ENCODE measurements around the gene VCL. TPM values are rescaled to one million over a fixed set of nuclear protein-coding genes. Genes with fewer than 3 reads are reported as not detected.

Gene VCL
- polyA plus RNA-seq, 1 donor from 2014 or later: 11.2 TPM

- Histone ChIP-seq H2AFZ (ENCODE audit: low read depth, low read length) (no peak overlapping the region), H3K4me3 (ENCODE audit: low read length) (no peak overlapping the region), H3K4me2 (ENCODE audit: low read length) (no peak overlapping the region), H3K9me2 (ENCODE audit: insufficient read depth, low read length) (no peaks in the 10 kb centered on the region), H3K27ac (ENCODE audit: low read length) (no peak overlapping the region), H3K9ac (ENCODE audit: low read length) (no peak overlapping the region), H4K20me1 (ENCODE audit: insufficient read depth) (no peaks in the 10 kb centered on the region), H3F3A (ENCODE audit: insufficient read depth, low read length, poor library complexity, severe bottlenecking) (no peaks in the 10 kb centered on the region), H3K36me3 (ENCODE audit: insufficient read depth, low read length) (no peaks in the 10 kb centered on the region), H3K27me3 (ENCODE audit: insufficient read depth, low read depth, low read length) (no peaks in the 10 kb centered on the region), H3K79me2 (replicated peaks; ENCODE audit: insufficient read depth, low read length) (no peaks in the 10 kb centered on the region), H3K9me3 (ENCODE audit: low read length) (no peaks in the 10 kb centered on the region)
- TF ChIP-seq TAF1 (IDR thresholded peaks at IDR 0.05; ENCODE audit: low read depth) (no peak), MXI1 (conservative IDR thresholded peaks at IDR 0.05; ENCODE audit: poor library complexity, severe bottlenecking) (no peak), REST (IDR thresholded peaks at IDR 0.05; ENCODE audit: borderline replicate concordance) (no peak), POLR2AphosphoS5 (IDR thresholded peaks at IDR 0.05) (no peak), RAD21 (conservative IDR thresholded peaks at IDR 0.05) (no peak), EP300 (conservative IDR thresholded peaks at IDR 0.05; ENCODE audit: poor library complexity, severe bottlenecking) (no peak)
Observed at GRCh38 chr10:74075906-74076305, 78.0 kb downstream of the VCL start.

- Histone ChIP-seq H4K20me1 (ENCODE audit: insufficient read depth) (no peaks in the 10 kb centered on the region), H3K36me3 (ENCODE audit: insufficient read depth, low read length) (no peaks in the 10 kb centered on the region), H3K9ac (ENCODE audit: low read length) (no peak overlapping the region), H3F3A (ENCODE audit: insufficient read depth, low read length, poor library complexity, severe bottlenecking) (no peaks in the 10 kb centered on the region), H3K9me3 (ENCODE audit: low read length) (no peaks in the 10 kb centered on the region), H3K27ac (ENCODE audit: low read length) (no peak overlapping the region), H3K79me2 (replicated peaks; ENCODE audit: insufficient read depth, low read length) (no peaks in the 10 kb centered on the region), H3K4me3 (ENCODE audit: low read length) (no peak overlapping the region), H3K9me2 (ENCODE audit: insufficient read depth, low read length) (no peaks in the 10 kb centered on the region), H3K4me2 (ENCODE audit: low read length) (no peak overlapping the region), H2AFZ (ENCODE audit: low read depth, low read length) (no peak overlapping the region), H3K27me3 (ENCODE audit: insufficient read depth, low read depth, low read length) (no peaks in the 10 kb centered on the region)
- TF ChIP-seq EZH2 (IDR thresholded peaks at IDR 0.05; ENCODE audit: borderline replicate concordance, insufficient read depth, low read length, poor library complexity, severe bottlenecking): no peak
- TF ChIP-seq CTCF (IDR thresholded peaks at IDR 0.05; ENCODE audit: poor library complexity, severe bottlenecking): no peak
- no peak for TF ChIP-seq POLR2AphosphoS5 (IDR thresholded peaks at IDR 0.05)
- TF ChIP-seq MXI1 (conservative IDR thresholded peaks at IDR 0.05; ENCODE audit: poor library complexity, severe bottlenecking): no peak
- TF ChIP-seq SMC3 (conservative IDR thresholded peaks at IDR 0.05; ENCODE audit: poor library complexity): no peak
- no peak for TF ChIP-seq EP300 (conservative IDR thresholded peaks at IDR 0.05; ENCODE audit: poor library complexity, severe bottlenecking)
- no peak for TF ChIP-seq RAD21 (conservative IDR thresholded peaks at IDR 0.05)
- no peak for TF ChIP-seq TAF1 (IDR thresholded peaks at IDR 0.05; ENCODE audit: low read depth)
- no peak for TF ChIP-seq REST (IDR thresholded peaks at IDR 0.05; ENCODE audit: borderline replicate concordance)
Observed at GRCh38 chr10:74076961-74077360, 79.0 kb downstream of the VCL start.
